PC-3 (cell line): ENCODE results near the gene PLIN4.

Source experiments
- CTCF ChIP-seq: fragments of 300-600 bp; sonication (generic); conservative IDR thresholded peaks from 2 replicates; pipeline ENCODE4 v1.5.1; 2017; ENCODE audit warnings: antibody characterized with exemption, low read depth, mild to moderate bottlenecking, low read length
- EZH2 ChIP-seq: fragments of 300-600 bp; sonication (generic); IDR thresholded peaks from one replicate; pipeline ENCODE4 v1.6.1; 2017; ENCODE audit warnings: antibody characterized with exemption, mild to moderate bottlenecking, low read length; ENCODE audit not compliant: unreplicated experiment
- EZH2phosphoT487 ChIP-seq: fragments of 300-600 bp; sonication (generic); IDR thresholded peaks from 2 replicates; pipeline ENCODE4 v1.6.1; 2018; ENCODE audit warnings: mild to moderate bottlenecking, antibody characterized with exemption, low read length, borderline replicate concordance

GRCh38 chr19:4464815-4465581, 53.3 kb downstream of the PLIN4 start:
- TF ChIP-seq CTCF (no peak), EZH2 (no peak), EZH2phosphoT487 (no peak)
